ENCODE results near the gene SCN4A. TPM values are rescaled to one million over a fixed set of nuclear protein-coding genes. Genes with fewer than 3 reads are reported as not detected.

SCN4A gene
- total and polyA plus RNA-seq, 7 donors, result 3.8 to 137 (median 45.9) TPM

DNA sequence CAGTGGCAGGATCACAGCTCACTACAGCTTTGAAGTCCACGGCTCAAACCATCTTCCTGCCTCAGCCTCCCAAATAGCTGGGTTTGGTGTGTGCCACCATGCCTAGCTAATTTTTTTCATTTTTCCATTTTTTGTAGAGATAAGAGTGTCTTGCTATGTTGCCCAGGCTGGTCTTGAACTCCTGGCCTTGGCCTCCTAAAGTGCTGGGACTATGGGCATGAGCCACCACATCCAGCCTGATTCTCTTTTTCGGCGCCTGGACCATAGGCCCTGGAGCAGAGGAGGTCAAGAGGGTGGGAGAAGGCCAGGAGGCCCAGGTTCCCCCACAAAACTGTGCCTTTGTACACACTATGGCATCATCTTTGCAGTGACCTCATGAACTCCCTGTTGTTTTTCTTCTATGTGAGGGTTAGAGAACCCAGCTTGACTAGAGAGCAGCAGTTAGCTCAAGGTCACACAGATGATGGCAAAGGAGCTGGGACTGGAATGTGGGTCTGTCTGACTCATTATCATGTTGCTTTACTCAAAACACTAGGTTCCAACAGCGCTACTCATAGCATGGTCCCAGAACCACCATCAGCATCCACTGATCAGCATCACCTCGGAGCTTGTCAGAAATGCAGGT lies 16.3 kb downstream of the SCN4A start:
- Histone ChIP-seq H3K9me3 (no peaks in the 10 kb centered on the region), H3K27me3 (ENCODE audit: insufficient read depth in 3 of 3, low read length in 2 of 3) (no peaks in the 10 kb centered on the region), H3K27ac (peak overlapping the region; percentile 82), H3K4me3 (no peak overlapping the region), H3K4me1 (peaks cover 65% of the 10 kb centered on the region), H3K36me3 (ENCODE audit: insufficient read depth in 1 of 2, low read depth in 1 of 2) (peaks cover 0 to 72% of the 10 kb centered on the region in 2 donors)
- ATAC-seq, result peak in 1 of 4 donors; percentile 9
- WGBS, 3 donors, result 87 to 94% (median 93%) methylated on average over 5 of the region's 5 CpGs
- TF ChIP-seq, protein P1, sequence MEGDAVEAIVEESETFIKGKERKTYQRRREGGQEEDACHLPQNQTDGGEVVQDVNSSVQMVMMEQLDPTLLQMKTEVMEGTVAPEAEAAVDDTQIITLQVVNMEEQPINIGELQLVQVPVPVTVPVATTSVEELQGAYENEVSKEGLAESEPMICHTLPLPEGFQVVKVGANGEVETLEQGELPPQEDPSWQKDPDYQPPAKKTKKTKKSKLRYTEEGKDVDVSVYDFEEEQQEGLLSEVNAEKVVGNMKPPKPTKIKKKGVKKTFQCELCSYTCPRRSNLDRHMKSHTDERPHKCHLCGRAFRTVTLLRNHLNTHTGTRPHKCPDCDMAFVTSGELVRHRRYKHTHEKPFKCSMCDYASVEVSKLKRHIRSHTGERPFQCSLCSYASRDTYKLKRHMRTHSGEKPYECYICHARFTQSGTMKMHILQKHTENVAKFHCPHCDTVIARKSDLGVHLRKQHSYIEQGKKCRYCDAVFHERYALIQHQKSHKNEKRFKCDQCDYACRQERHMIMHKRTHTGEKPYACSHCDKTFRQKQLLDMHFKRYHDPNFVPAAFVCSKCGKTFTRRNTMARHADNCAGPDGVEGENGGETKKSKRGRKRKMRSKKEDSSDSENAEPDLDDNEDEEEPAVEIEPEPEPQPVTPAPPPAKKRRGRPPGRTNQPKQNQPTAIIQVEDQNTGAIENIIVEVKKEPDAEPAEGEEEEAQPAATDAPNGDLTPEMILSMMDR (IDR thresholded peaks at IDR 0.05), result no peak
- intact Hi-C loops (cut with DNase I), result no loop called here
- no peak for DNase-seq

DNA sequence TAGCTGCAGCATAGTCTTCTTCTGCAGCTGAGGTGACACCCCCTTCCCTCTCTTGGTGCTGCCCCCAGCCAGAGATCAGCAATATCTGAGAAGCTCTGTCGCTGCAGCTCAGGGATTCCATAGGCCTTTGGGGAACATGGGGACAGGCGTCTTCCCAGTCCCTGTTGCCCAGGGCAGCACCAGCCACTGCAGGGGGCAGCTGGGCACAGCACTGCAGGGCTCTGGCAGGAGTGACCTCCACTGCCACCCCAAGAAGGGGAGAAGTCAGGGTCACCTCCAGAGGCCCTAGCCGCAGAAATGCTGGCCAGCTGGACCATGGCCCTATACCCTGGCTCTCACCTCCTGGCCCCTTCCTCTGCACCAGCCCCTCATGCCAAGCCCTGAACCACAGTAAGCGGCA lies 16.9 kb downstream of the SCN4A start:
- H3K9me3 ChIP-seq, result no peaks in the 10 kb centered on the region
- TF ChIP-seq, protein P1 (IDR thresholded peaks at IDR 0.05), result no peak
- no peak for DNase-seq
- peak overlapping the region; percentile 82 for H3K27ac ChIP-seq
- peaks cover 0 to 78% of the 10 kb centered on the region in 2 donors for H3K36me3 ChIP-seq (ENCODE audit: insufficient read depth in 1 of 2, low read depth in 1 of 2)
- WGBS, 3 donors, result 40 to 60% (median 52%) methylated on average over 4 of the region's 4 CpGs
- no peak overlapping the region for H3K4me3 ChIP-seq
- no peak for ATAC-seq
- no peaks in the 10 kb centered on the region for H3K27me3 ChIP-seq (ENCODE audit: insufficient read depth in 3 of 3, low read length in 2 of 3)
- peaks cover 71% of the 10 kb centered on the region for H3K4me1 ChIP-seq
- intact Hi-C loops (cut with DNase I), result loop anchor here in 1 of 2 donors (2.0 kb wide), 1 partner anchor 31 kb away; no protein-coding TSS in a partner anchor

DNA sequence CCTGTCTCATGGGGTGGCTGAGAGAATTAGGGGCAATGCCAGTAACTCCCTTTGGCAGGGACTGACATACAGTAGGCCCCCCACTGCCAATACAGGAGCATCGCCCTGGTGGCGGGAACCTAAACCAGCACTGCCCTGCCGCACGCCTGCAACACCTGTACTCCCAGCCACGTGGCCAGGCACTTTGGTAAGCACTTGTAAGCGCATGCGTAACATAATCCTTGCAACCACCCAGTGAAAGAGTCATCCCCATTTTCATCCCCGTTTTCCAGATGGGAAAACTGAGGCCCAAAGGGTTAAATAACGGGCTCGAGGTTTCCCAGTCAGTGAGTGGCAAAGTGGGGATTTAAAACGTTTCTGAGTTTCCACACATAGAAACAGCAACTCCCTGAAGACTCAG lies 17.5 kb downstream of the SCN4A start:
- WGBS, 3 donors, result 38 to 71% (median 46%) methylated on average over 11 of the region's 11 CpGs
- Histone ChIP-seq H3K27me3 (ENCODE audit: insufficient read depth in 3 of 3, low read length in 2 of 3) (no peaks in the 10 kb centered on the region), H3K27ac (peak overlapping the region; percentile 82)

DNA sequence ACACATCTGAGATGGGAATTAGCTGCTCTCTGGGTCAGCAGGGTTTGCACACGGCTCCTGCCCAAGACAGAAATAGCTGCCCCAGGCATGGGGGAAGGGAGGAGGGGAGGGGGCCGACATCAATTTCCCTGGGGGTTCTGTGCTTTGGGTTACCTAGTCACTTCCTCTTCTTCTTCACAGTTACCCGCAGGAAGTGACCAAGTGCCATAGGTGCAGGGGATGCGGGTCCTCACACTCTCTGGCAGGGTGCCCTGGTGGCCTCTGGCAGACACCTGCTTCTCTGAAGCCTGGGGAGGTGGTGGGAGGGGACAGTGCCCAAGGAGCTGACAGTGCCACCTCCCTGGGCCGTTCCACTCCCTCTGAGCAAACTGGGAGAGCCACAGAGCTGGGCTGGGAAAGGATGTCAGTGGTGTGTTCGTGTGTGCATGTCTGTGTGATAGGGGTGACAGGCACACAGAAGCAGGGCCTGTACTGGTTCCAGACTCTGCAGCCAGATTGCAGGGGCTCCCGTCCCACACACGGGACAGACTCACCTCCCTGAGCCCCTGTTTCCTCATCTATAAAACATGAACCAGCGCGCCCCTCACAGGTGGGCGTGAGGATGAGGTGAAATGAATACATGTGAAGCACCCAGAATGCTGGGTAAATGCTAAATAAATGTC lies 18.2 kb downstream of the SCN4A start:
- TF ChIP-seq, protein P1 (IDR thresholded peaks at IDR 0.05), result no peak
- Histone ChIP-seq H3K4me1 (peaks cover 71% of the 10 kb centered on the region), H3K9me3 (no peaks in the 10 kb centered on the region), H3K36me3 (ENCODE audit: insufficient read depth in 1 of 2, low read depth in 1 of 2) (peaks cover 0 to 80% of the 10 kb centered on the region in 2 donors), H3K4me3 (peak overlapping the region; percentile 8), H3K27me3 (ENCODE audit: insufficient read depth in 3 of 3, low read length in 2 of 3) (no peaks in the 10 kb centered on the region), H3K27ac (peak overlapping the region; percentile 82)
- ATAC-seq, result peak; percentile 70 to 79 (median 75)
- WGBS, 3 donors, result 25 to 37% (median 31%) methylated on average over 10 to 11 of the region's 11 CpGs
- intact Hi-C loops (cut with DNase I), result loop anchor here (2.0 to 5.0 kb wide), 2 partner anchors 32 to 33 kb away; no protein-coding TSS in a partner anchor
- DNase-seq, result peak; percentile 58 to 83

More for the DNA sequence above, 17.5 kb downstream of the SCN4A start:
- Histone ChIP-seq H3K4me3 (no peak overlapping the region), H3K36me3 (ENCODE audit: insufficient read depth in 1 of 2, low read depth in 1 of 2) (peaks cover 0 to 81% of the 10 kb centered on the region in 2 donors), H3K9me3 (no peaks in the 10 kb centered on the region), H3K4me1 (peaks cover 71% of the 10 kb centered on the region)
- DNase-seq (no peak), ATAC-seq (no peak)
- TF ChIP-seq, protein P1 (IDR thresholded peaks at IDR 0.05), result no peak
- intact Hi-C loops (cut with DNase I), result loop anchor here in 1 of 2 donors (2.0 kb wide), 1 partner anchor 32 kb away; no protein-coding TSS in a partner anchor

Measured in psoas muscle (tissue), 8 donors.